H1 (cell line): ENCODE data around the gene DPYSL4. TPM values are rescaled to one million over a fixed set of nuclear protein-coding genes. Genes with fewer than 3 reads are reported as not detected.

Source experiments
- polyA plus RNA-seq, 7 experiments: library from polyadenylated mRNA; depleted of rRNA in 3 of 7; stranded (reverse) in 5 of 7; unstranded in 2 of 7; fragments of >200 nt in 5 of 7; fragments of 200-250 nt in 2 of 7; gene quantifications; 1 replicate in 5 of 7; 2 replicates in 1 of 7; 4 replicates in 1 of 7; pipeline versions ENCODE4 v1.2.1 to v1.2.3, GENCODE V29; 2011 to 2013; ENCODE audit warnings: missing spikeins in 2 of 7, mixed read lengths in 2 of 7
- total RNA-seq: library from RNA; stranded (reverse); fragmentation: NEBNext Ultra II Directional; extraction: Animal tissue kit (Norgen Biotek cat#: 25700); gene quantifications from 2 replicates; pipeline ENCODE4 v1.2.1, GENCODE V29; 2021
- TF ChIP-seq, protein P1 (sequence below): fragments of 300-600 bp; sonication (generic); IDR thresholded peaks from 2 replicates; pipeline ENCODE4 v1.7.1; 2012; ENCODE audit warnings: low read length, moderate library complexity, mild to moderate bottlenecking, inconsistent platforms; ENCODE audit not compliant: insufficient replicate concordance

The DPYSL4 gene
- total and polyA plus RNA-seq, 2 of the 8 experiments (the other 6 are each of a cell fraction or from before 2014, with no cell fraction given): 12.9 to 15.2 TPM

DNA sequence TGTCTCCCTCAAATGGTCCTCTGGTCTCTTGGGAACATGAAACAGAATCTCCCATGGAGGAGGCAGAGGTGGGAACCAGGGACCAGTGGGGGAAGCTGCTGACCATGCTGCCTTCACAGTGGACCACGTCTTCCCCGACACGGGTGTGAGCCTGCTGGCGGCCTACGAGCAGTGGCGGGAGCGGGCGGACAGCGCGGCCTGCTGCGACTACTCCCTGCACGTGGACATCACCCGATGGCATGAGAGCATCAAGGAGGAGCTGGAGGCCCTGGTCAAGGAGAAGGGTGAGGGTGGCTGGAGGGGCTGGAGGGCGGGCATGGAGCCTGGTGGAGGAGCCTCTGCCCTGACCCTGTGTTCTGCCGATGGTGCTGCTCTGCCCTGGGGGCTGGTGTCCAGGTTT, 8.0 kb downstream of the DPYSL4 start (continued):
- TF ChIP-seq, protein P1, sequence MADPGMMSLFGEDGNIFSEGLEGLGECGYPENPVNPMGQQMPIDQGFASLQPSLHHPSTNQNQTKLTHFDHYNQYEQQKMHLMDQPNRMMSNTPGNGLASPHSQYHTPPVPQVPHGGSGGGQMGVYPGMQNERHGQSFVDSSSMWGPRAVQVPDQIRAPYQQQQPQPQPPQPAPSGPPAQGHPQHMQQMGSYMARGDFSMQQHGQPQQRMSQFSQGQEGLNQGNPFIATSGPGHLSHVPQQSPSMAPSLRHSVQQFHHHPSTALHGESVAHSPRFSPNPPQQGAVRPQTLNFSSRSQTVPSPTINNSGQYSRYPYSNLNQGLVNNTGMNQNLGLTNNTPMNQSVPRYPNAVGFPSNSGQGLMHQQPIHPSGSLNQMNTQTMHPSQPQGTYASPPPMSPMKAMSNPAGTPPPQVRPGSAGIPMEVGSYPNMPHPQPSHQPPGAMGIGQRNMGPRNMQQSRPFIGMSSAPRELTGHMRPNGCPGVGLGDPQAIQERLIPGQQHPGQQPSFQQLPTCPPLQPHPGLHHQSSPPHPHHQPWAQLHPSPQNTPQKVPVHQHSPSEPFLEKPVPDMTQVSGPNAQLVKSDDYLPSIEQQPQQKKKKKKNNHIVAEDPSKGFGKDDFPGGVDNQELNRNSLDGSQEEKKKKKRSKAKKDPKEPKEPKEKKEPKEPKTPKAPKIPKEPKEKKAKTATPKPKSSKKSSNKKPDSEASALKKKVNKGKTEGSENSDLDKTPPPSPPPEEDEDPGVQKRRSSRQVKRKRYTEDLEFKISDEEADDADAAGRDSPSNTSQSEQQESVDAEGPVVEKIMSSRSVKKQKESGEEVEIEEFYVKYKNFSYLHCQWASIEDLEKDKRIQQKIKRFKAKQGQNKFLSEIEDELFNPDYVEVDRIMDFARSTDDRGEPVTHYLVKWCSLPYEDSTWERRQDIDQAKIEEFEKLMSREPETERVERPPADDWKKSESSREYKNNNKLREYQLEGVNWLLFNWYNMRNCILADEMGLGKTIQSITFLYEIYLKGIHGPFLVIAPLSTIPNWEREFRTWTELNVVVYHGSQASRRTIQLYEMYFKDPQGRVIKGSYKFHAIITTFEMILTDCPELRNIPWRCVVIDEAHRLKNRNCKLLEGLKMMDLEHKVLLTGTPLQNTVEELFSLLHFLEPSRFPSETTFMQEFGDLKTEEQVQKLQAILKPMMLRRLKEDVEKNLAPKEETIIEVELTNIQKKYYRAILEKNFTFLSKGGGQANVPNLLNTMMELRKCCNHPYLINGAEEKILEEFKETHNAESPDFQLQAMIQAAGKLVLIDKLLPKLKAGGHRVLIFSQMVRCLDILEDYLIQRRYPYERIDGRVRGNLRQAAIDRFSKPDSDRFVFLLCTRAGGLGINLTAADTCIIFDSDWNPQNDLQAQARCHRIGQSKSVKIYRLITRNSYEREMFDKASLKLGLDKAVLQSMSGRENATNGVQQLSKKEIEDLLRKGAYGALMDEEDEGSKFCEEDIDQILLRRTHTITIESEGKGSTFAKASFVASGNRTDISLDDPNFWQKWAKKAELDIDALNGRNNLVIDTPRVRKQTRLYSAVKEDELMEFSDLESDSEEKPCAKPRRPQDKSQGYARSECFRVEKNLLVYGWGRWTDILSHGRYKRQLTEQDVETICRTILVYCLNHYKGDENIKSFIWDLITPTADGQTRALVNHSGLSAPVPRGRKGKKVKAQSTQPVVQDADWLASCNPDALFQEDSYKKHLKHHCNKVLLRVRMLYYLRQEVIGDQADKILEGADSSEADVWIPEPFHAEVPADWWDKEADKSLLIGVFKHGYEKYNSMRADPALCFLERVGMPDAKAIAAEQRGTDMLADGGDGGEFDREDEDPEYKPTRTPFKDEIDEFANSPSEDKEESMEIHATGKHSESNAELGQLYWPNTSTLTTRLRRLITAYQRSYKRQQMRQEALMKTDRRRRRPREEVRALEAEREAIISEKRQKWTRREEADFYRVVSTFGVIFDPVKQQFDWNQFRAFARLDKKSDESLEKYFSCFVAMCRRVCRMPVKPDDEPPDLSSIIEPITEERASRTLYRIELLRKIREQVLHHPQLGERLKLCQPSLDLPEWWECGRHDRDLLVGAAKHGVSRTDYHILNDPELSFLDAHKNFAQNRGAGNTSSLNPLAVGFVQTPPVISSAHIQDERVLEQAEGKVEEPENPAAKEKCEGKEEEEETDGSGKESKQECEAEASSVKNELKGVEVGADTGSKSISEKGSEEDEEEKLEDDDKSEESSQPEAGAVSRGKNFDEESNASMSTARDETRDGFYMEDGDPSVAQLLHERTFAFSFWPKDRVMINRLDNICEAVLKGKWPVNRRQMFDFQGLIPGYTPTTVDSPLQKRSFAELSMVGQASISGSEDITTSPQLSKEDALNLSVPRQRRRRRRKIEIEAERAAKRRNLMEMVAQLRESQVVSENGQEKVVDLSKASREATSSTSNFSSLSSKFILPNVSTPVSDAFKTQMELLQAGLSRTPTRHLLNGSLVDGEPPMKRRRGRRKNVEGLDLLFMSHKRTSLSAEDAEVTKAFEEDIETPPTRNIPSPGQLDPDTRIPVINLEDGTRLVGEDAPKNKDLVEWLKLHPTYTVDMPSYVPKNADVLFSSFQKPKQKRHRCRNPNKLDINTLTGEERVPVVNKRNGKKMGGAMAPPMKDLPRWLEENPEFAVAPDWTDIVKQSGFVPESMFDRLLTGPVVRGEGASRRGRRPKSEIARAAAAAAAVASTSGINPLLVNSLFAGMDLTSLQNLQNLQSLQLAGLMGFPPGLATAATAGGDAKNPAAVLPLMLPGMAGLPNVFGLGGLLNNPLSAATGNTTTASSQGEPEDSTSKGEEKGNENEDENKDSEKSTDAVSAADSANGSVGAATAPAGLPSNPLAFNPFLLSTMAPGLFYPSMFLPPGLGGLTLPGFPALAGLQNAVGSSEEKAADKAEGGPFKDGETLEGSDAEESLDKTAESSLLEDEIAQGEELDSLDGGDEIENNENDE: no peak
